SK-N-SH (cell line): ENCODE results near the gene AP4S1. TPM values are rescaled to one million over a fixed set of nuclear protein-coding genes. Genes with fewer than 3 reads are reported as not detected.

ENCODE experiments used
- CTCF ChIA-PET: fragments of 300-600, 350-600 bp; formaldehyde crosslinking; extraction: SDS; loops from one replicate; lab custom pipeline; 2021; lab: Yijun Ruan, JAX
- POLR2A ChIA-PET: fragments of 350-600 bp; sonication (Branson Sonifier 250); formaldehyde crosslinking; extraction: SDS; loops from one replicate; lab custom pipeline; 2020; ENCODE audit warnings: antibody characterized with exemption, inconsistent platforms; lab: Yijun Ruan, JAX
- DNase-seq: peaks from one replicate; pipeline ENCODE4 v3.0.0; 2012
- H2AFZ ChIP-seq: fragments of 200-600 bp; sonication (generic); 2 replicates; pipeline ENCODE4 v1.8.1; 2016; ENCODE audit warnings: antibody characterized with exemption, mild to moderate bottlenecking, low read depth
- H3F3A ChIP-seq: fragments of 200-600 bp; sonication (generic); replicated peaks from 2 replicates; pipeline ENCODE3; 2016; ENCODE audit warnings: antibody characterized with exemption, mild to moderate bottlenecking; ENCODE audit not compliant: insufficient read depth
- H3K27ac ChIP-seq, 2 experiments: fragments of 200-500 bp in 1 of 2; fragments of 200-600 bp in 1 of 2; sonication (Bioruptor generic) in 1 of 2; sonication (generic), shearing (Covaris generic) in 1 of 2; 2 replicates each; pipeline versions ENCODE4 v1.5.1 to v1.6.1; 2014 to 2016; ENCODE audit warnings: low read depth in 2 of 2, inconsistent platforms in 1 of 2, low read length in 1 of 2, mild to moderate bottlenecking in 1 of 2, mixed read lengths in 1 of 2
- H3K27me3 ChIP-seq: fragments of 200-600 bp; sonication (generic), shearing (Covaris generic); 2 replicates; pipeline ENCODE4 v1.6.1; 2016; ENCODE audit warnings: mixed run types; ENCODE audit not compliant: insufficient read depth
- H3K36me3 ChIP-seq, 2 experiments: fragments of 200-500 bp in 1 of 2; fragments of 200-600 bp in 1 of 2; sonication (Bioruptor generic) in 1 of 2; sonication (generic) in 1 of 2; replicated peaks in 1 of 2; 2 replicates each; pipeline versions ENCODE3 to v1.5.1; 2014 to 2016; ENCODE audit warnings: low read length in 1 of 2, mild to moderate bottlenecking in 1 of 2; ENCODE audit not compliant: insufficient read depth in 2 of 2, control insufficient read depth in 1 of 2
- H3K4me1 ChIP-seq, 2 experiments: fragments of 200-500 bp in 1 of 2; fragments of 200-600 bp in 1 of 2; sonication (Bioruptor generic) in 1 of 2; sonication (generic), shearing (Covaris generic) in 1 of 2; 2 replicates each; pipeline versions ENCODE4 v1.5.1 to v1.6.1; 2014 to 2016; ENCODE audit warnings: low read depth in 1 of 2, low read length in 1 of 2, mixed run types in 1 of 2; ENCODE audit not compliant: insufficient read depth in 2 of 2, control insufficient read depth in 1 of 2
- H3K4me2 ChIP-seq: fragments of 200-600 bp; sonication (generic), shearing (Covaris generic); 2 replicates; pipeline ENCODE4 v1.6.1; 2017; ENCODE audit warnings: mixed run types
- H3K4me3 ChIP-seq, 2 experiments: fragments of 200-500 bp in 1 of 2; fragments of 200-600 bp in 1 of 2; sonication (Bioruptor generic) in 1 of 2; sonication (generic), shearing (Covaris generic) in 1 of 2; 2 replicates each; pipeline versions ENCODE4 v1.5.1 to v1.8.1; 2014 to 2016; ENCODE audit warnings: low read depth in 2 of 2, inconsistent platforms in 1 of 2, low read length in 1 of 2, mild to moderate bottlenecking in 1 of 2, mixed read lengths in 1 of 2, moderate library complexity in 1 of 2
- H3K79me2 ChIP-seq: fragments of 200-600 bp; sonication (generic); 2 replicates; pipeline ENCODE4 v1.8.1; 2017; ENCODE audit warnings: mild to moderate bottlenecking; ENCODE audit not compliant: insufficient read depth
- H3K9ac ChIP-seq: fragments of 200-600 bp; sonication (generic); 2 replicates; pipeline ENCODE4 v1.6.1; 2017; ENCODE audit warnings: mixed run types
- H3K9me2 ChIP-seq: fragments of 200-600 bp; sonication (generic); 2 replicates; pipeline ENCODE4 v1.6.1; 2017; ENCODE audit warnings: mixed run types
- H3K9me3 ChIP-seq: fragments of 200-600 bp; sonication (generic); 2 replicates; pipeline ENCODE4 v1.6.1; 2017; ENCODE audit warnings: mixed run types, mild to moderate bottlenecking, moderate library complexity
- H4K20me1 ChIP-seq: fragments of 200-600 bp; sonication (generic); 2 replicates; pipeline ENCODE4 v1.6.1; 2017; ENCODE audit warnings: mild to moderate bottlenecking, mixed run types; ENCODE audit not compliant: insufficient read depth
- ELF1 ChIP-seq: IDR thresholded peaks from 2 replicates; pipeline ENCODE4 v1.4.0; 2012
- GABPA ChIP-seq: IDR thresholded peaks from 2 replicates; pipeline ENCODE4 v1.4.0; 2012; ENCODE audit warnings: low read depth, mild to moderate bottlenecking
- GATA2 ChIP-seq: sonication (generic); formaldehyde crosslinking; IDR thresholded peaks from 2 replicates; pipeline ENCODE4 v1.5.0; 2020; ENCODE audit warnings: mild to moderate bottlenecking, missing genetic modification reagents
- MXI1 ChIP-seq: IDR thresholded peaks from 2 replicates; pipeline ENCODE4 v1.6.1; 2012; ENCODE audit warnings: mild to moderate bottlenecking, low read depth, low read length, improper control_type of control experiment
- NFIC ChIP-seq: IDR thresholded peaks from 2 replicates; pipeline ENCODE4 v1.4.0; 2012; ENCODE audit warnings: borderline replicate concordance
- NRF1 ChIP-seq: IDR thresholded peaks from 2 replicates; pipeline ENCODE4 v1.6.1; 2012; ENCODE audit warnings: low read depth, mild to moderate bottlenecking, low read length
- POLR2AphosphoS5 ChIP-seq: IDR thresholded peaks from 2 replicates; pipeline ENCODE4 v1.6.1; 2012; ENCODE audit warnings: low read depth, low read length
- TAF1 ChIP-seq: IDR thresholded peaks from 2 replicates; pipeline ENCODE4 v1.6.1; 2012; ENCODE audit warnings: low read depth, mild to moderate bottlenecking, low read length, moderate library complexity, borderline replicate concordance
- TCF12 ChIP-seq: IDR thresholded peaks from 2 replicates; pipeline ENCODE4 v1.4.0; 2012
- YY1 ChIP-seq: IDR thresholded peaks from 2 replicates; pipeline ENCODE4 v1.4.0; 2012; ENCODE audit warnings: low read depth, mild to moderate bottlenecking
- WGBS: methylation state at CpG from one replicate; pipeline ENCODE4 v1.1.6; 2017; ENCODE audit warnings: low lambda C conversion rate; 5-methylcytosine and 5-hydroxymethylcytosine counted together
- polyA plus RNA-seq, 3 experiments: library from polyadenylated mRNA; depleted of rRNA; stranded (reverse); fragments of >200 nt; gene quantifications; 2 replicates each; pipeline ENCODE4 v1.2.3, GENCODE V29; 2012
- TF ChIP-seq, protein P1 (sequence below): IDR thresholded peaks from 2 replicates; pipeline ENCODE4 v1.4.0; 2012; ENCODE audit warnings: low read depth, borderline replicate concordance
- TF ChIP-seq, protein P2 (sequence below): IDR thresholded peaks from 2 replicates; pipeline ENCODE4; 2012
- TF ChIP-seq, protein P3 (sequence below): fragments of 150-350 bp; IDR thresholded peaks from 2 replicates; pipeline ENCODE4 v1.6.1; 2017; ENCODE audit warnings: antibody characterized with exemption, low read length, low read depth, borderline replicate concordance
- TF ChIP-seq, protein P4 (sequence below): IDR thresholded peaks from 2 replicates; pipeline ENCODE4 v1.4.0; 2012; ENCODE audit warnings: low read depth, borderline replicate concordance
- TF ChIP-seq, protein P5 (sequence below): fragments of 200-600 bp; sonication (generic); IDR thresholded peaks from 2 replicates; pipeline ENCODE4 v1.6.1; 2017; ENCODE audit warnings: antibody characterized with exemption, mild to moderate bottlenecking, moderate library complexity
- TF ChIP-seq, protein P6 (sequence below): IDR thresholded peaks from 2 replicates; pipeline ENCODE4 v1.4.0; 2012; ENCODE audit warnings: low read depth

AP4S1 gene
- polyA plus RNA-seq, 1 of the 3 experiments (the other 2 are of a cell fraction): 1.7 TPM

DNA sequence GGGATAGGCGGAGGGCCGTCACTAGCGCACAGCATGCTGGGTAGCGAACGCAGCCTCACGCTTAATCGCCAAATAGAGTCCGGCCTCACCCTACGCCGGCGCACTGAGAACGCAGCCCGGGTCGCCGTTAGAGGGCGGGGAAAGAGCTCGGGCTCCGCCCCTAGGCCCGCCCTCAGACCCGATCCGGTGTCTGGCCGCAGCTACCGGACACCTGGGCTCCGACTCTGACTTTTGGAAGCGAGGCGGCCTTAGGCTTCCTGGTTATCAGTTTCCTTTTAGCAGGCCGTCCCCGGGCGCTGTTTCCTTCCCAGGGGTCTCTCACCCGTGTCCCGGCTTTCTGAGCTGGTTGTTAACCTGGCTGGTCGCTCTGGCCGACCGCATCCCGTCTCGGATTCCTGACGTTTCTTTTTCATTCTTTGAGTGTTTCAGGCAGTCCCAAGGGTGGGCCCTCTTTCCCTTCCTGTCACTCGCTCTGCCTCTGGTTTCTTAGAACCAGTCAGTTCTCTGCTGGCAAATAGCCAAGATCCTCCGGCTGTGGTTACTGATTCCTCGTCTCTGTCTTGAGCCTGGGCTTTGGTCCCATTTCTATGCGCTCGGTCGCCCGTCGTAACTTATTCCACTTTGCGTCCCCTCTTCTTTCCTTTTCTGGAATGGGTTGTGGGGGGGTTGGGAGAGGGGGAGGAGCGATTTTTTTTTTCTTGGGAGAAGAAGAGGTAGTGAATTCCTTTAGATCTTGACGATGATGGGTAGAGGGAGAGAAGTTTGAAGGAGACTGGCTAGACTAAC lies 1.2 kb downstream of the AP4S1 start:
- peak overlapping the region; percentile 88 for H3K4me2 ChIP-seq
- H4K20me1 ChIP-seq: peaks cover 33% of the 10 kb centered on the region
- H3K27ac ChIP-seq: peak overlapping the region; percentile 90 to 98
- H3K9me2 ChIP-seq: no peaks in the 10 kb centered on the region
- WGBS: 1% methylated on average over 30 of the region's 48 CpGs
- H3K4me1 ChIP-seq: peaks cover 9 to 13% of the 10 kb centered on the region in 2 experiments; a peak in 3 of 4 replicates
- peak overlapping the region; percentile 89; the same call in 1 of the 2 replicates for H2AFZ ChIP-seq
- H3K4me3 ChIP-seq: peak overlapping the region; percentile 73 to 96
- peaks cover 4 to 7% of the 10 kb centered on the region in 2 experiments for H3K36me3 ChIP-seq
- H3F3A ChIP-seq: peaks cover 14% of the 10 kb centered on the region
- H3K79me2 ChIP-seq: peaks cover 60% of the 10 kb centered on the region
- H3K27me3 ChIP-seq: no peaks in the 10 kb centered on the region
- no peaks in the 10 kb centered on the region for H3K9me3 ChIP-seq
- TF ChIP-seq GABPA: no peak
- TF ChIP-seq TAF1: 0 out of 2 replicates have a peak, but pooled peaks have one; percentile 16
- TF ChIP-seq NRF1: peak; percentile 89
- TF ChIP-seq, protein P1, sequence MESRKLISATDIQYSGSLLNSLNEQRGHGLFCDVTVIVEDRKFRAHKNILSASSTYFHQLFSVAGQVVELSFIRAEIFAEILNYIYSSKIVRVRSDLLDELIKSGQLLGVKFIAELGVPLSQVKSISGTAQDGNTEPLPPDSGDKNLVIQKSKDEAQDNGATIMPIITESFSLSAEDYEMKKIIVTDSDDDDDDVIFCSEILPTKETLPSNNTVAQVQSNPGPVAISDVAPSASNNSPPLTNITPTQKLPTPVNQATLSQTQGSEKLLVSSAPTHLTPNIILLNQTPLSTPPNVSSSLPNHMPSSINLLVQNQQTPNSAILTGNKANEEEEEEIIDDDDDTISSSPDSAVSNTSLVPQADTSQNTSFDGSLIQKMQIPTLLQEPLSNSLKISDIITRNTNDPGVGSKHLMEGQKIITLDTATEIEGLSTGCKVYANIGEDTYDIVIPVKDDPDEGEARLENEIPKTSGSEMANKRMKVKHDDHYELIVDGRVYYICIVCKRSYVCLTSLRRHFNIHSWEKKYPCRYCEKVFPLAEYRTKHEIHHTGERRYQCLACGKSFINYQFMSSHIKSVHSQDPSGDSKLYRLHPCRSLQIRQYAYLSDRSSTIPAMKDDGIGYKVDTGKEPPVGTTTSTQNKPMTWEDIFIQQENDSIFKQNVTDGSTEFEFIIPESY: no peak
- TF ChIP-seq, protein P2, sequence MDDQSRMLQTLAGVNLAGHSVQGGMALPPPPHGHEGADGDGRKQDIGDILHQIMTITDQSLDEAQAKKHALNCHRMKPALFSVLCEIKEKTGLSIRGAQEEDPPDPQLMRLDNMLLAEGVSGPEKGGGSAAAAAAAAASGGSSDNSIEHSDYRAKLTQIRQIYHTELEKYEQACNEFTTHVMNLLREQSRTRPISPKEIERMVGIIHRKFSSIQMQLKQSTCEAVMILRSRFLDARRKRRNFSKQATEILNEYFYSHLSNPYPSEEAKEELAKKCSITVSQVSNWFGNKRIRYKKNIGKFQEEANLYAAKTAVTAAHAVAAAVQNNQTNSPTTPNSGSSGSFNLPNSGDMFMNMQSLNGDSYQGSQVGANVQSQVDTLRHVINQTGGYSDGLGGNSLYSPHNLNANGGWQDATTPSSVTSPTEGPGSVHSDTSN: peak; percentile 4; the same call in 1 of the 2 replicates
- TF ChIP-seq, protein P3, sequence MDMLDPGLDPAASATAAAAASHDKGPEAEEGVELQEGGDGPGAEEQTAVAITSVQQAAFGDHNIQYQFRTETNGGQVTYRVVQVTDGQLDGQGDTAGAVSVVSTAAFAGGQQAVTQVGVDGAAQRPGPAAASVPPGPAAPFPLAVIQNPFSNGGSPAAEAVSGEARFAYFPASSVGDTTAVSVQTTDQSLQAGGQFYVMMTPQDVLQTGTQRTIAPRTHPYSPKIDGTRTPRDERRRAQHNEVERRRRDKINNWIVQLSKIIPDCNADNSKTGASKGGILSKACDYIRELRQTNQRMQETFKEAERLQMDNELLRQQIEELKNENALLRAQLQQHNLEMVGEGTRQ: no peak
- TF ChIP-seq, protein P4, sequence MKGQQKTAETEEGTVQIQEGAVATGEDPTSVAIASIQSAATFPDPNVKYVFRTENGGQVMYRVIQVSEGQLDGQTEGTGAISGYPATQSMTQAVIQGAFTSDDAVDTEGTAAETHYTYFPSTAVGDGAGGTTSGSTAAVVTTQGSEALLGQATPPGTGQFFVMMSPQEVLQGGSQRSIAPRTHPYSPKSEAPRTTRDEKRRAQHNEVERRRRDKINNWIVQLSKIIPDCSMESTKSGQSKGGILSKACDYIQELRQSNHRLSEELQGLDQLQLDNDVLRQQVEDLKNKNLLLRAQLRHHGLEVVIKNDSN: no peak
- TF ChIP-seq, protein P5, sequence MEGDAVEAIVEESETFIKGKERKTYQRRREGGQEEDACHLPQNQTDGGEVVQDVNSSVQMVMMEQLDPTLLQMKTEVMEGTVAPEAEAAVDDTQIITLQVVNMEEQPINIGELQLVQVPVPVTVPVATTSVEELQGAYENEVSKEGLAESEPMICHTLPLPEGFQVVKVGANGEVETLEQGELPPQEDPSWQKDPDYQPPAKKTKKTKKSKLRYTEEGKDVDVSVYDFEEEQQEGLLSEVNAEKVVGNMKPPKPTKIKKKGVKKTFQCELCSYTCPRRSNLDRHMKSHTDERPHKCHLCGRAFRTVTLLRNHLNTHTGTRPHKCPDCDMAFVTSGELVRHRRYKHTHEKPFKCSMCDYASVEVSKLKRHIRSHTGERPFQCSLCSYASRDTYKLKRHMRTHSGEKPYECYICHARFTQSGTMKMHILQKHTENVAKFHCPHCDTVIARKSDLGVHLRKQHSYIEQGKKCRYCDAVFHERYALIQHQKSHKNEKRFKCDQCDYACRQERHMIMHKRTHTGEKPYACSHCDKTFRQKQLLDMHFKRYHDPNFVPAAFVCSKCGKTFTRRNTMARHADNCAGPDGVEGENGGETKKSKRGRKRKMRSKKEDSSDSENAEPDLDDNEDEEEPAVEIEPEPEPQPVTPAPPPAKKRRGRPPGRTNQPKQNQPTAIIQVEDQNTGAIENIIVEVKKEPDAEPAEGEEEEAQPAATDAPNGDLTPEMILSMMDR: no peak
- TF ChIP-seq GATA2 (CRISPR knock-in tag): no peak
- TF ChIP-seq ELF1: no peak
- peak; percentile 15; the same call in 1 of the 2 replicates for TF ChIP-seq TCF12
- TF ChIP-seq POLR2AphosphoS5: peak; percentile 86
- TF ChIP-seq YY1: no peak
- TF ChIP-seq NFIC: peak; percentile 96
- TF ChIP-seq MXI1: peak; percentile 24; the same call in 1 of the 2 replicates
- TF ChIP-seq, protein P6, sequence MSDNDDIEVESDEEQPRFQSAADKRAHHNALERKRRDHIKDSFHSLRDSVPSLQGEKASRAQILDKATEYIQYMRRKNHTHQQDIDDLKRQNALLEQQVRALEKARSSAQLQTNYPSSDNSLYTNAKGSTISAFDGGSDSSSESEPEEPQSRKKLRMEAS: 0 out of 2 replicates have a peak, but pooled peaks have one; percentile 42
- ChIA-PET CTCF (interaction anchor here (1.1 to 1.5 kb wide), 2 partner anchors 47 to 54 kb away, joined by 3 to 4 read pairs; no protein-coding TSS in a partner anchor), POLR2A (interaction anchor here (0.6 to 1.6 kb wide), 4 partner anchors 10 to 1732 kb away, joined by 3 to 12 read pairs (median 4); partner anchors contain the start of gene HECTD1)
- peak; percentile 93 for DNase-seq
- H3K9ac ChIP-seq: peak overlapping the region; percentile 99
